Cardiac muscle cell (in vitro differentiated cells and primary cell): Measurements from ENCODE around the gene TOR1A. TPM values are rescaled to one million over a fixed set of nuclear protein-coding genes. Genes with fewer than 3 reads are reported as not detected.
A peak's percentile ranks its signal among the peaks of the same experiment; 100 is the strongest.

Experiments
- DNase-seq, 2 donors: peaks; one replicate each; pipeline versions ENCODE4 v3.0.0 to v3.0.0-alpha.2; 2010 to 2017; ENCODE audit warnings: low read depth in 1 of 2, low spot score in 1 of 2
- H3K27ac ChIP-seq: fragments of 200-600 bp; sonication (generic); 2 replicates; pipeline ENCODE4 v1.5.1; 2016
- H3K27me3 ChIP-seq: fragments of 200-600 bp; sonication (generic); 2 replicates; pipeline ENCODE4 v1.6.0; 2016; ENCODE audit warnings: control low read depth
- H3K36me3 ChIP-seq: fragments of 200-600 bp; sonication (generic); 2 replicates; pipeline ENCODE4 v1.5.1; 2016; ENCODE audit warnings: control low read depth
- H3K4me1 ChIP-seq: fragments of 200-600 bp; sonication (generic); 2 replicates; pipeline ENCODE4 v1.8.1; 2017; ENCODE audit warnings: low read depth, mild to moderate bottlenecking, mixed run types
- H3K4me3 ChIP-seq: fragments of 200-600 bp; sonication (generic); 2 replicates; pipeline ENCODE4 v1.5.1; 2016; ENCODE audit warnings: mild to moderate bottlenecking
- H3K9me3 ChIP-seq: fragments of 200-600 bp; sonication (generic); 2 replicates; pipeline ENCODE4 v1.5.1; 2017; ENCODE audit warnings: low read depth, mild to moderate bottlenecking, control low read depth
- CTCF ChIP-seq: IDR thresholded peaks from 2 replicates; pipeline ENCODE4 v1.5.1; 2012; ENCODE audit warnings: low read depth, mild to moderate bottlenecking, low read length
- polyA plus RNA-seq: library from polyadenylated mRNA; unstranded; fragments of >200 nt; fragmentation: Nextera tagmentation; extraction: Ambion mirVana; gene quantifications from 2 replicates; pipeline ENCODE4 v1.2.1, GENCODE V29; 2016
- total RNA-seq: library from RNA; depleted of rRNA; stranded (reverse); fragments of >200 nt; gene quantifications from 2 replicates; pipeline ENCODE4 v1.2.3, GENCODE V29; 2016

TOR1A gene
- total and polyA plus RNA-seq, 2 experiments from 2014 or later: 28.2 to 35.2 TPM

- Histone ChIP-seq H3K36me3 (peaks cover 31% of the 10 kb centered on the region), H3K9me3 (no peaks in the 10 kb centered on the region), H3K4me3 (peak overlapping the region; percentile 92), H3K4me1 (peaks cover 3% of the 10 kb centered on the region), H3K27ac (peak overlapping the region; percentile 84), H3K27me3 (no peaks in the 10 kb centered on the region)
- TF ChIP-seq CTCF: no peak
- peak; percentile 9 to 42 for DNase-seq
These were observed 916 bp downstream of the TOR1A start for GRCh38 chr9:129822898-129823541.

- Histone ChIP-seq H3K27ac (no peak overlapping the region), H3K27me3 (no peaks in the 10 kb centered on the region), H3K4me1 (no peaks in the 10 kb centered on the region), H3K36me3 (peaks cover 47% of the 10 kb centered on the region), H3K4me3 (no peak overlapping the region), H3K9me3 (no peaks in the 10 kb centered on the region)
- DNase-seq: no peak
- TF ChIP-seq CTCF: no peak
These were observed 7.2 kb downstream of the TOR1A start for GRCh38 chr9:129816501-129817435.

GRCh38 chr9:129815278-129815677, 8.7 kb downstream of the TOR1A start:
- Histone ChIP-seq H3K36me3 (peaks cover 38% of the 10 kb centered on the region), H3K9me3 (no peaks in the 10 kb centered on the region), H3K4me3 (no peak overlapping the region), H3K27ac (no peak overlapping the region), H3K4me1 (no peaks in the 10 kb centered on the region), H3K27me3 (no peaks in the 10 kb centered on the region)
- no peak for DNase-seq
- no peak for TF ChIP-seq CTCF

- no peak overlapping the region for H3K4me3 ChIP-seq
- H3K36me3 ChIP-seq: peaks cover 38% of the 10 kb centered on the region
- no peak for TF ChIP-seq CTCF
- no peaks in the 10 kb centered on the region for H3K4me1 ChIP-seq
- no peaks in the 10 kb centered on the region for H3K9me3 ChIP-seq
- DNase-seq: no peak
- H3K27ac ChIP-seq: no peak overlapping the region
- no peaks in the 10 kb centered on the region for H3K27me3 ChIP-seq
These were observed 9.3 kb downstream of the TOR1A start for GRCh38 chr9:129814432-129815223.

- Histone ChIP-seq H3K27ac (peak overlapping the region; percentile 43), H3K9me3 (no peaks in the 10 kb centered on the region), H3K4me3 (no peak overlapping the region), H3K27me3 (no peaks in the 10 kb centered on the region), H3K36me3 (peaks cover 33% of the 10 kb centered on the region), H3K4me1 (no peaks in the 10 kb centered on the region)
- no peak for TF ChIP-seq CTCF
- DNase-seq: no peak
These were observed 10.3 kb downstream of the TOR1A start for GRCh38 chr9:129813661-129814060.
